Subcutaneous adipose tissue (tissue), 4 donors: ENCODE measurements around the gene ARID1B. TPM values are rescaled to one million over a fixed set of nuclear protein-coding genes. Genes with fewer than 3 reads are reported as not detected.

Source experiments
- total RNA-seq, 4 donors: library from RNA; depleted of rRNA; stranded (reverse); fragments of >200 nt; gene quantifications; one replicate each; pipeline ENCODE4 v1.1.0, GENCODE V29; 2016
- TF ChIP-seq, protein P1 (sequence below): fragments of 450-650 bp; IDR thresholded peaks from one replicate; pipeline ENCODE4 v1.5.1; 2016; ENCODE audit warnings: low read depth, mild to moderate bottlenecking, control low read depth, antibody characterized with exemption, moderate library complexity

The ARID1B gene
- total RNA-seq, 4 donors from 2014 or later: 93.8 to 137 (median 104) TPM

DNA sequence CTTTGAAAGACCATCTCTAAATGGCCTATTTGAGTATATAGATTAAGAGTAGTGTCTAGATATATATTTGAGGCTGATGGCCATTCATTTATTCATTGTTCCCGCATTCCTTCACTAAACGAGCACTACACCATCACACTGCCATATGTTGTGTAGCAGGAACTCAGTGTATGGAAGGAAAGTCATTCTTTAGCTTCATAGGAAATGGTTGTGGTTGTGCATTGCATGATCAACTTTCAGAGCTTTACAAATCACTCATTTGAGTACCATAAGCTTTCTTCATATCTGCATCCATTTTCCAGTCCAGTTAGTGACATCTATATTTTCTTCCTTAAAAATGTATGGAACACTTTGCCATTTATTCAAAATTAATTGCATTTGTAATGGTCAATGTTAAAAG is 97.9 kb downstream of the ARID1B start:
- TF ChIP-seq, protein P1, sequence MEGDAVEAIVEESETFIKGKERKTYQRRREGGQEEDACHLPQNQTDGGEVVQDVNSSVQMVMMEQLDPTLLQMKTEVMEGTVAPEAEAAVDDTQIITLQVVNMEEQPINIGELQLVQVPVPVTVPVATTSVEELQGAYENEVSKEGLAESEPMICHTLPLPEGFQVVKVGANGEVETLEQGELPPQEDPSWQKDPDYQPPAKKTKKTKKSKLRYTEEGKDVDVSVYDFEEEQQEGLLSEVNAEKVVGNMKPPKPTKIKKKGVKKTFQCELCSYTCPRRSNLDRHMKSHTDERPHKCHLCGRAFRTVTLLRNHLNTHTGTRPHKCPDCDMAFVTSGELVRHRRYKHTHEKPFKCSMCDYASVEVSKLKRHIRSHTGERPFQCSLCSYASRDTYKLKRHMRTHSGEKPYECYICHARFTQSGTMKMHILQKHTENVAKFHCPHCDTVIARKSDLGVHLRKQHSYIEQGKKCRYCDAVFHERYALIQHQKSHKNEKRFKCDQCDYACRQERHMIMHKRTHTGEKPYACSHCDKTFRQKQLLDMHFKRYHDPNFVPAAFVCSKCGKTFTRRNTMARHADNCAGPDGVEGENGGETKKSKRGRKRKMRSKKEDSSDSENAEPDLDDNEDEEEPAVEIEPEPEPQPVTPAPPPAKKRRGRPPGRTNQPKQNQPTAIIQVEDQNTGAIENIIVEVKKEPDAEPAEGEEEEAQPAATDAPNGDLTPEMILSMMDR: no peak

DNA sequence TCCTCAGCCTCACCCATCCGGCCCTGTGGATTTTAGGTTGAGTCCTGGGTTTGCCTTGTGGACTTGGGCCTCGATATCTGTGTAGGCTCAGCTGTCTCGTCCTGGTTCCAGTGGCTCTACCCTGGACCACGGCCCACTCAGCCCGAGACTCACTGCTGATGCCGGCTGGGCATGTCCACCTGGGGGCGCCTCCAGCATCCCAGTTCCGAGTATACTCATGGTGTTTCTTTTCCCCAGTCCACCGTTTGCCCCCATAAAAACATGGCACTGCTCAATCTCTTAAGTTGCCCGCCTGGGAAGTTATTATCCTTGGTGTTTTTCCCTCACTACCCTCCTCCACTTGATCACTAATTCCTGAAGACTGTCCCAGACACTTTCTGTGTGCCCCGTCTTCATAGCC is 99.1 kb downstream of the ARID1B start:
- TF ChIP-seq, protein P1: no peak

DNA sequence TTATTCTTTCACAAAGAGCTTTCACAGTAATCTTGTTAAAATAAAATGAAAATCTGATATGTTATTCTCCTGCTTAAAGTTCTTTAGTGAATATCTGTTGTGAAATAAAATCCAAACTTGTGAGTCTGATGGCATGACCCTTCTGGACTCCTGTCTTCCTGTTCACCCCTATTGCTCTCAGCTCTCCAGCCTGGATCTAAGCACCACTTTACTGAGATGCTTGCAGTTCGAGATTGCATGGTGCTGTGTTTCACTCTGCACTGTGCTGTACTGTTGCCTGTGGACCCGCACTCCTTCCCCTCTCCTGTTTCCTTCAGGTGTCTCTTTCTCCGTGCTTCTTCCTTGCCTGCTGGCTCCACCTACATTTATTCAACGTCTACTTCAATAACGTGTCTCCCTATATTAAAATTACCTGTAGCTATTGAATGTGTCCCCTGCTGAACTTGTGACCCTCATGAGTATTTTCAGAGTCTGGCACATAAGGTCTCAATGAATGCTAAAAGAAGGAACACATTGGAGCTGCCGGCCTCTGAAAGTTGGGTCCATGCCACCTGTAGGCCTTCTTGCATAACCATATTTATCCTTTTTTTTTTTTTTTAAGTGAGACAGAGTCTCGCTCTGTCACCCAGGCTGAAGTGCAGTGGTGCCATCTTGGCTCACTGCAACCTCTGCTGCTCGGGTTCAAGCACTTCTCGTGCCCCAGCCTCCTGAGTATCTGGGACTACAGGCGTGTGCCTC is 100.1 kb downstream of the ARID1B start:
- TF ChIP-seq, protein P1: no peak

DNA sequence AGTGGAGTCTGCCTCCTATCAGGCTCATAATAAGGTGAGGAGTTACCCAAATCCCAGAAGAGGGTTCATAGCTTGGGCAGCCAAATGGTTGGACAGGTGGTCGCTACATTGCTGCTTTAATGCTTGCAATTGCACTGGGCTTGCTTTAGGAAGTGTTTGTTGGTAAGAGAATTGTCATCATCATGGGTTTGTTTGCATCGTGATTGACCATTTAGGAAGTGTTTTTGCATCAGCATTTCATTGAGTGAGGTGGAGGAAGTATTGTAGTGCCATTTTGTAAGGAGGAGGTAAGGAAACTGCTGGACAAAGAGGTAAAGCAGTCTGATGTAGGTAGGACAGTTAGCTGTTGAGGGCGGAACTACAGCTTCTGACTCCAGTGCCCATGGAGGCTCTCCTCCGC is 101.5 kb downstream of the ARID1B start:
- TF ChIP-seq, protein P1: no peak

DNA sequence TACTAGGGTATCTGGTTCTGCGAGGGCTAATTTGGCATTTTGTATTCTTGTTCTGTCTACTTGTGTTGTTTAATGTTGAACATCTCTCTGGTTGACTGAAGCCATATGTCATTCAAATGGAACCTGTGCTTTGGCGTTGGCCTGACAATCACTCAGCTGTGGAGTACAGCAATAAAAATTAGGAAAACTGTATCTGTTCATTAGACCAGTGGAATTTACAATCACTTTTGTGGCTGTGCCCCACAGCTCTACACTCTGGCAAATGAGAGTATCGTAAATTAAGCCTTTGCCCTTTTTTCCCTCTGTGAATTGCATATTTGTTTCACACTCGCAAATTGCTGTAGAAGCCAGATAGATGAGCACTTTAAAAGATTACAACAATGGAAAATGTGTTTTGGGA is 102.0 kb downstream of the ARID1B start:
- TF ChIP-seq, protein P1: no peak

DNA sequence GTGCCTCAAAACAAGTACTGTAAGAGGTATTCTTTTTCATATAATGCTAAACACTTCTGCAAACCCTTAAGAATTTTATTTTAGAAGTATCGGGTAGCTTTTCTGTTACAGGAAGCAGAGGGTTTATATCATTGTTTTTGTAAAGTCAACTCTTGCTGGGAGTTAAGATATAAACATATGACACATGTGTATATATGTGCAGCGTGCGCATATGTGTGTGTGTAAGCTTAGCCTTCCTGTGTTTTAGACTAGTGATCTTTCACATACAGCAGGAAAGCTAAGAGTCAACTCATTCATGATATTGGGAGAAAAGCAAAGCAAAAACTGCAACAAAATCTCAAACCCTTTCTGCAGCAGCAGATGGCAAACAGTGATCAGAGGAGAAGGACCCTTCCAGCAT is 102.4 kb downstream of the ARID1B start:
- TF ChIP-seq, protein P1: no peak

DNA sequence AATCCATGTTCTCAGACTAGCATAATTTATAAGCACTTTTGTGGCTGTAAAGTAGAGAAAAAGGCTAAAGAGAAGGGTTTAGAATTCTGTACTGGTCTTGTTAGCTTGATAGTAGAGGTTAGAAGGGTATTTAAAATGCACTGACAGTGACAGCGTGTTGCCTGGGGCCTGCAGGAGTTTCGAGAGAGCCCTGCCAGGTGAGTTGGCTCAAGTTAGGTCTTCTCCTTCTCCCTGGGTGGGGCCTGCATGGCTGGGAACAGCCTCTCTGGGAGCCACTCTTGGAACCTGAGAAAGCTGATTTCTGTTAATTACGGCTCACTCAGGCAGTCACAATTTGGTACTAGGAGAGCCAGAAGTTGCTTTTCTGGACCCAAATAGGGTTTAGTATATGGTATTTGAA is 103.7 kb downstream of the ARID1B start:
- TF ChIP-seq, protein P1: no peak
